HG03457 (cell line): ENCODE results near the gene RAB11FIP2.
"Not testable (repeated sequence)": the region's sequence is repeated elsewhere in the genome, so short reads cannot be mapped to it uniquely, and the experiment has no call there.

Experiments
- ATAC-seq: cut with Tn5 transposase; IDR thresholded peaks from one replicate; pipeline ENCODE4 v1.9.1; 2021; ENCODE audit warnings: moderate number of reproducible peaks; ENCODE audit not compliant: unreplicated experiment

RAB11FIP2 gene, protein sequence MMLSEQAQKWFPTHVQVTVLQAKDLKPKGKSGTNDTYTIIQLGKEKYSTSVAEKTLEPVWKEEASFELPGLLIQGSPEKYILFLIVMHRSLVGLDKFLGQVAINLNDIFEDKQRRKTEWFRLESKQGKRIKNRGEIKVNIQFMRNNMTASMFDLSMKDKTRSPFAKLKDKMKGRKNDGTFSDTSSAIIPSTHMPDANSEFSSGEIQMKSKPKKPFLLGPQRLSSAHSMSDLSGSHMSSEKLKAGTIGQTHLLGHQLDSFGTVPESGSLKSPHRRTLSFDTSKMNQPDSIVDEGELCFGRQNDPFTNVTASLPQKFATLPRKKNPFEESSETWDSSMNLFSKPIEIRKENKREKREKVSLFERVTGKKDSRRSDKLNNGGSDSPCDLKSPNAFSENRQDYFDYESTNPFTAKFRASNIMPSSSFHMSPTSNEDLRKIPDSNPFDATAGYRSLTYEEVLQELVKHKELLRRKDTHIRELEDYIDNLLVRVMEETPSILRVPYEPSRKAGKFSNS

GRCh38 chr10:118046395-118047156 is at the start of gene RAB11FIP2:
TSS of gene RAB11FIP2 (minus strand) at chr10:118046941. CDS start at chr10:118046163, 778 bp downstream.
- ATAC-seq: peak; percentile 94

DNA sequence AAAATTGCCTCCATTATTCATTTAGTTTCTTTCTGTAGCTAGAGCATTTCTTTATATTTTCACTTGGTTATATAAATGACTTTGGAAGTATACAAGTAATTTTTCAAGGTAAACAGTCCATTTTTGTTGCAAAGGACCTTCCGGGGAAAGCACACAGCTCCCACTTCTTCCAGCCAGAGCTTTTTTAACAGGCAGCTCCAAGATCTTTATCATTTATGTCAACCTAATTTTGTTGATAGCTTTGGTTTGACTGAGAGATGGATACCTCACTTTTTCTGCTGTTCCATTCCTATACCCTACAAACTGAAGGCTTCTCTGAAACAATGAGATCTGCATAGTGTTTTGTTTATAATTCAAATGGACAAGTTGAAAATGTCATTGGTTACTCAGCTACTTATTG is 49.3 kb upstream of the RAB11FIP2 start:
- ATAC-seq: no peak

DNA sequence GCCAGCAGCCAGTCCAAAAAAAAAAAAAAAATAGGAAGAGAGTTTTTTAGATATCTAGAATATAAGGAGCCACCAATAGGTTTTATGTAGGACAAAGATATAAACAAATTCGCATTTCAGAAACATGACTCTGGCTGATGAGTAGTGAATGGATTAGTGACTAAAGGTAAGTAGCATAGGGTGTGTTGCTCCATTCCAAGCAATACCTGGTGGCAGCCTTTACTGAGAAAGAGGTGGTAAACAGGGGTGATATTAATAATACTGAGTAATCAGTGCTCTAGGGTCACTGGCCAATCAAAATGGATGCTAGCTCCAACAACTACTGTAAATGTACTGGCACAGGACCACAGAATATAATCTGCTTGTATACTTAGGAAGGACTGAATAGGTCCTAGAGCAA is 45.5 kb upstream of the RAB11FIP2 start:
- ATAC-seq: no peak

- no peak for ATAC-seq
Measured at GRCh38 chr10:118080817-118081216, 34.1 kb upstream of the RAB11FIP2 start.

GRCh38 chr10:118076705-118077104 is 30.0 kb upstream of the RAB11FIP2 start:
- ATAC-seq: no peak

GRCh38 chr10:118072840-118073239 is 26.1 kb upstream of the RAB11FIP2 start:
- no peak for ATAC-seq

GRCh38 chr10:118067389-118067788 is 20.6 kb upstream of the RAB11FIP2 start:
- ATAC-seq: not testable (repeated sequence)

GRCh38 chr10:118062798-118063238 is 16.1 kb upstream of the RAB11FIP2 start:
- ATAC-seq: no peak

GRCh38 chr10:118058371-118058770 is 11.6 kb upstream of the RAB11FIP2 start:
- no peak for ATAC-seq

- no peak for ATAC-seq
Measured at GRCh38 chr10:118057361-118057760, 10.6 kb upstream of the RAB11FIP2 start.

DNA sequence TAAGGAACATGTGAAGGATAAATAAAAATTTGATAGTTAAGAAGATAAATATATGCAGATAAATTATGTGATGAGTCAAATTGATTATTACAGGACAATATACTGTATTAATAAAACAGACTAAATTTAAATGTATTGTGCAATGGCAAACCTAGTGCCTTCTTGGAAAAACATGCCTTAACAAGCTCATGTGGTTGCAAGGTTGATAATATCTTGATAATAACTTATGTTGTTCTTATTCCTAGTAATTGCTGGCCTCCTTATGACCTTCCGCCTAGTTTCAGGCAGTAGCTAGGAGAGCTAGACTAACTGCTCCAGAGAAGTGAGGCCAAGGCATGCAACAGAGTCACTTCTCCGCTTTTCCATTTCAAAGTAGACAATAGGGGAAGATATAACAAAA is 7.6 kb upstream of the RAB11FIP2 start:
- no peak for ATAC-seq

DNA sequence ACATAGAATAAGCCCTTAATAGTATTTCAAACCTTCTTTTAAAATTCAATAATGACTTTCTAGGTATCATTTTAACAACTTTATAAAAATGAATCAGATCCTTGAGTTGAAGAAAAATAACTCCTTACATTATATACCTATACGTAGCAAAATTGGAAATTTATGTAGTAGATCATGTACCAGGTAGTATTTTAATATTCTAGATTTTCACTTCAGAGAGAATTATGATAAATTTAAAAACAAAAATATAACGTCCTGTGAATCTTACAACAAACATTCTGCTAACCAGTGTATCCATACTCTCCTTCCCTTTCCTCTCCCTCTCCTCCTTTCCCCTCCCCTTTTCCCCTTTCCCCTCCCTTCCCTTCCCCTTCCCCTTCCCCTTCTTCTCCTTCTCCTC is 6.1 kb upstream of the RAB11FIP2 start:
- ATAC-seq: no peak

- ATAC-seq: no peak
Measured at GRCh38 chr10:118047880-118048279, 1.1 kb upstream of the RAB11FIP2 start.

GRCh38 chr10:118047157-118047719 is 497 bp upstream of the RAB11FIP2 start:
- ATAC-seq: peak; percentile 7

DNA sequence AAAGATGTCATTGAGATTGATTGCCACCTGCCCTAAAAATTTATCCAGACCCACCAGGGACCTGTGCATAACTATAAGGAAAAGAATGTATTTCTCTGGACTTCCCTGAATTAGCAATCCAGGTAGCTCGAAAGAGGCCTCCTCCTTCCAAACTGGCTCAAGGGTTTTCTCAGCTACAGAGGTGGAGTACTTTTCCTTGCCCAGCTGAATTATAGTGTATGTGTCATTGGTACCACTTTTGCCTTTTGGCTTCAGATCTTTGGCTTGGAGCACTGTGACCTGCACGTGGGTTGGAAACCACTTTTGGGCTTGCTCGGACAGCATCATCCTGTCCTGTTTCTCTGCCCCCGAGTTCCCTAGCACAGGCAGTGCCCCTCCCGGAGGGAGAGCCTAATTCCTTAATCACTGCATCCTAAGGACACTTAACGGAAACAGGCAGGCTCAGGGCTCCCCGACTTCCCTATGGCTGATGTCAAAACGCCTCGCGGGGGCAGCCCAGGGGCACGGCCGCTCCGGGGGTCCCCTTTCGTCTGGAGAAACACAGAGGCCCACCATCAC is 825 bp downstream of the RAB11FIP2 start:
- peak; percentile 18 for ATAC-seq

GRCh38 chr10:118045158-118045836 is 1.4 kb downstream of the RAB11FIP2 start:
- no peak for ATAC-seq

GRCh38 chr10:118042827-118043242 is 3.9 kb downstream of the RAB11FIP2 start:
- no peak for ATAC-seq

DNA sequence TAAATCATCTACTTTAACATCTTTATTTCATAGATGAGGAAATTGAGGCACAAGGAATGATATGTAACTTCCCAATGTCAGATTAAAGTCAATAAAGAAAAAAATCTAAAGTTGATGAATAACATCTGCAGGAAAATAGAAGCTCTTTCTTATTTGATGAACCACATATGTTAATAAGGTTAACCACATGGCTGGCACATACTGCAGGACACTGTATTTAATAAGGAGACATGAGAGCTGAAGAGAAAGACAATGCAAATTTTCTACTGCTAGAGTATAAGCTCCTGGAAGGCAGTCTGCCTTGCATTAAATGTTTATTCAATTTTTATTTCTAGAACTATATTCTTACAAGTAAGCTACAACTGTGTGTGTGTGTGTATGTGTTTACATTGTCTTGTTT is 4.4 kb downstream of the RAB11FIP2 start:
- no peak for ATAC-seq

GRCh38 chr10:118041316-118041715 is 5.4 kb downstream of the RAB11FIP2 start:
- no peak for ATAC-seq

DNA sequence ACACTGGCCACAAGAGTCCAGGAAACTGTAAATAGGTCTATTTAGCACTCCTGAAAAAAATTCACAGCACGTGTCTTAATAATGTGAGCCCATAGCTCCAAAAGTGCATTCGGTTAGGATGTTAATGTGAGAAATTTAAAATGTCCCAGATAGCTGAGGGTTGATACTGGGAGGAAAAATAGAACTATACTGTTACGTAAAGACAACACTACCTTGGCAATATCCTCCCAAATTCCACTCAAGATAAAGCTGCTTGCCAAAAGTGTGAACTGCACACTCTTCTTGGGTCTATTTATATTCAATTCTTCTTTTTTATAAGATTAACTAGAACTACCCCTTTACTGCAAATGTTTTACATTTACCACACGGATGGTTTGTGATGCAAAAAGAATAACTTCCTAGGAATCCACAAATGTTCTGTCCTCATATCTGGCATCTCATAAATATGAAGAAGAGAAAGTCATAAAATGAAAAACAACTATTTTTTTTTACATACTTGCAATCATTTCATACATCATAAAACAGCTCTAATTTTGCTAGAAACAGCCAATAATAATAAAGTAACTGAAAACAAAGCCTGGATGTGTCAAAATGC is 10.4 kb downstream of the RAB11FIP2 start:
- no peak for ATAC-seq
